GM19099 (cell line): ENCODE measurements around the gene CASP9.

Experiments
- POLR2A ChIP-seq: IDR thresholded peaks from 3 replicates; pipeline ENCODE4 v1.6.1; 2011; ENCODE audit warnings: low read depth; ENCODE audit not compliant: insufficient read length; ENCODE audit errors: extremely low read depth

CASP9 gene

GRCh38 chr1:15485636-15486035, 38.4 kb downstream of the CASP9 start:
- no peak for TF ChIP-seq POLR2A

GRCh38 chr1:15483971-15484370, 40.0 kb downstream of the CASP9 start:
- TF ChIP-seq POLR2A = no peak

- no peak for TF ChIP-seq POLR2A
Measured at GRCh38 chr1:15479654-15480347, 44.2 kb downstream of the CASP9 start.

- TF ChIP-seq POLR2A = no peak
Measured at GRCh38 chr1:15477646-15478212, 46.3 kb downstream of the CASP9 start.

- TF ChIP-seq POLR2A = no peak
Measured at GRCh38 chr1:15476927-15477326, 47.1 kb downstream of the CASP9 start.

GRCh38 chr1:15475752-15476314, 48.2 kb downstream of the CASP9 start, which contains the start of gene CELA2B:
Gene CELA2B (plus strand): TSS chr1:15476104. CDS start chr1:15476126, 22 bp downstream.
- TF ChIP-seq POLR2A = no peak

- TF ChIP-seq POLR2A = no peak
Measured at GRCh38 chr1:15472587-15472986, 51.4 kb downstream of the CASP9 start.

- no peak for TF ChIP-seq POLR2A
Measured at GRCh38 chr1:15469361-15469760, 54.7 kb downstream of the CASP9 start.

GRCh38 chr1:15468145-15468544, 55.9 kb downstream of the CASP9 start:
- TF ChIP-seq POLR2A = no peak

GRCh38 chr1:15465674-15466073, 58.3 kb downstream of the CASP9 start:
- no peak for TF ChIP-seq POLR2A

GRCh38 chr1:15460708-15461095, 63.3 kb downstream of the CASP9 start:
- TF ChIP-seq POLR2A = no peak

- TF ChIP-seq POLR2A = no peak
Measured at GRCh38 chr1:15459771-15460707, 64.0 kb downstream of the CASP9 start.

- TF ChIP-seq POLR2A = no peak
Measured at GRCh38 chr1:15457585-15457984, 66.4 kb downstream of the CASP9 start.

- TF ChIP-seq POLR2A = no peak
Measured at GRCh38 chr1:15456313-15456954, 67.6 kb downstream of the CASP9 start, which contains the start of gene CELA2A. Gene CELA2A (plus strand): TSS chr1:15456732. CDS start chr1:15456754, 22 bp downstream.

- TF ChIP-seq POLR2A = no peak
Measured at GRCh38 chr1:15455522-15455921, 68.5 kb downstream of the CASP9 start.

GRCh38 chr1:15454256-15454655, 69.8 kb downstream of the CASP9 start:
- TF ChIP-seq POLR2A = no peak
